K562 (cell line): ENCODE measurements around the gene HOXD4. TPM values are rescaled to one million over a fixed set of nuclear protein-coding genes. Genes with fewer than 3 reads are reported as not detected.

Source experiments
- BHLHE40 ChIP-seq: IDR thresholded peaks from 2 replicates; pipeline ENCODE4 v1.6.1; 2011; ENCODE audit warnings: low read length, improper control_type of control experiment
- BRD9 ChIP-seq: fragments of 450-650 bp; IDR thresholded peaks from 2 replicates; pipeline ENCODE4 v1.6.1; 2018; ENCODE audit warnings: low read depth; ENCODE audit not compliant: partially characterized antibody
- CBX1 ChIP-seq: sonication (generic); IDR thresholded peaks from 2 replicates; pipeline ENCODE4 v1.6.1; 2016; ENCODE audit warnings: antibody characterized with exemption, low read depth, mild to moderate bottlenecking
- KDM1A ChIP-seq, 2 experiments: fragments of 450-650 bp; IDR thresholded peaks; 2 replicates each; pipeline ENCODE4 v1.6.1; 2016; ENCODE audit warnings: mild to moderate bottlenecking in 2 of 2
- KLF13 ChIP-seq: fragments of 450-650 bp; IDR thresholded peaks from 2 replicates; pipeline ENCODE4 v1.6.1; 2016; ENCODE audit warnings: missing genetic modification characterization, low read depth, mild to moderate bottlenecking, missing compliant biosample characterization, moderate library complexity, borderline replicate concordance
- NCOA4 ChIP-seq: fragments of 450-650 bp; IDR thresholded peaks from 2 replicates; pipeline ENCODE4 v1.6.1; 2018; ENCODE audit warnings: mild to moderate bottlenecking; ENCODE audit not compliant: partially characterized antibody
- PCBP1 ChIP-seq: fragments of 200-400 bp; formaldehyde crosslinking; IDR thresholded peaks from 2 replicates; pipeline ENCODE4 v1.6.1; 2018; ENCODE audit warnings: mild to moderate bottlenecking, low read depth, low read length; ENCODE audit not compliant: poor library complexity, severe bottlenecking
- PRMT5 ChIP-seq: sonication (generic); formaldehyde crosslinking; IDR thresholded peaks from 2 replicates; pipeline ENCODE4 v1.5.0; 2020; ENCODE audit warnings: missing genetic modification reagents
- PURB ChIP-seq: sonication (generic); formaldehyde crosslinking; IDR thresholded peaks from 2 replicates; pipeline ENCODE4 v1.9.0; 2021; ENCODE audit warnings: low read depth, mild to moderate bottlenecking, missing genetic modification reagents
- SETDB1 ChIP-seq: IDR thresholded peaks from one replicate; pipeline ENCODE4 v1.6.1; 2012; ENCODE audit warnings: low read length, control low read depth, inconsistent platforms
- SOX6 ChIP-seq: fragments of 450-650 bp; IDR thresholded peaks from 2 replicates; pipeline ENCODE4 v1.6.1; 2014; ENCODE audit warnings: mild to moderate bottlenecking
- TEAD4 ChIP-seq, 2 experiments: sonication (generic) in 1 of 2; formaldehyde crosslinking in 1 of 2; IDR thresholded peaks; 2 replicates each; pipeline versions ENCODE4 v1.6.1 to v1.8.0; 2012 to 2022; ENCODE audit warnings: borderline replicate concordance in 1 of 2, inconsistent platforms in 1 of 2, low read length in 1 of 2, mild to moderate bottlenecking in 1 of 2, missing genetic modification reagents in 1 of 2
- ZNF12 ChIP-seq: sonication (generic); formaldehyde crosslinking; IDR thresholded peaks from 2 replicates; pipeline ENCODE4 v1.4.0; 2020; ENCODE audit warnings: mild to moderate bottlenecking, missing genetic modification reagents
- ZNF197 ChIP-seq: fragments of 200-800 bp; sonication (Bioruptor generic); IDR thresholded peaks from 2 replicates; pipeline ENCODE4 v1.6.1; 2016; ENCODE audit warnings: low read depth, missing genetic modification characterization, missing compliant biosample characterization
- ZNF24 ChIP-seq: fragments of 450-650 bp; IDR thresholded peaks from 2 replicates; pipeline ENCODE4 v1.6.1; 2016
- ZNF696 ChIP-seq: fragments of 250-450 bp; sonication (Bioruptor Pico); conservative IDR thresholded peaks from 2 replicates; pipeline ENCODE4 v1.4.0; 2020; ENCODE audit warnings: mild to moderate bottlenecking, moderate library complexity
- polyA plus RNA-seq, 8 experiments: library from polyadenylated mRNA; depleted of rRNA in 4 of 8; stranded (reverse) in 5 of 8; unstranded in 3 of 8; fragments of >200 nt; fragmentation: Nextera tagmentation in 2 of 8; fragmentation: Illumina TruSeq in 1 of 8; extraction: Ambion mirVana in 2 of 8; extraction: Trizol in 1 of 8; gene quantifications; 2 replicates each; pipeline versions ENCODE4 v1.2.1 to v1.2.3, GENCODE V29; 2011 to 2014; ENCODE audit warnings: inconsistent platforms in 1 of 8, missing spikeins in 1 of 8
- total RNA-seq, 7 experiments: library from RNA; depleted of rRNA in 6 of 7; stranded (reverse); fragments of >200 nt in 6 of 7; fragmentation: Illumina TruSeq in 2 of 7; extraction: Trizol in 2 of 7; gene quantifications; 2 replicates each; pipeline versions ENCODE4 v1.2.1 to v1.2.3, GENCODE V29; 2011 to 2021; ENCODE audit warnings: low replicate concordance in 1 of 7
- TF ChIP-seq, protein P1 (sequence below), 2 experiments: fragments of 450-650 bp in 1 of 2; sonication (generic) in 1 of 2; formaldehyde crosslinking in 1 of 2; IDR thresholded peaks in 1 of 2; conservative IDR thresholded peaks in 1 of 2; 2 replicates each; pipeline versions ENCODE4 v1.6.1 to v1.8.1; 2016 to 2023; ENCODE audit warnings: mild to moderate bottlenecking in 2 of 2, moderate library complexity in 2 of 2, inconsistent platforms in 1 of 2, missing genetic modification reagents in 1 of 2
- TF ChIP-seq, protein P2 (sequence below): sonication (generic); formaldehyde crosslinking; IDR thresholded peaks from 2 replicates; pipeline ENCODE4 v1.8.1; 2023; ENCODE audit warnings: mild to moderate bottlenecking, missing genetic modification reagents
- TF ChIP-seq, protein P3 (sequence below): sonication (generic); formaldehyde crosslinking; IDR thresholded peaks from 2 replicates; pipeline ENCODE4 v1.8.0; 2022; ENCODE audit warnings: mild to moderate bottlenecking, missing genetic modification reagents
- TF ChIP-seq, protein P4 (sequence below): fragments of 250-450 bp; sonication (Bioruptor Pico); IDR thresholded peaks from 2 replicates; pipeline ENCODE4 v1.4.0; 2020; ENCODE audit warnings: borderline replicate concordance

HOXD4 gene
- total and polyA plus RNA-seq, 9 of the 15 experiments (the other 6 are each of a cell fraction or from before 2014, with no cell fraction given), result not detected

DNA sequence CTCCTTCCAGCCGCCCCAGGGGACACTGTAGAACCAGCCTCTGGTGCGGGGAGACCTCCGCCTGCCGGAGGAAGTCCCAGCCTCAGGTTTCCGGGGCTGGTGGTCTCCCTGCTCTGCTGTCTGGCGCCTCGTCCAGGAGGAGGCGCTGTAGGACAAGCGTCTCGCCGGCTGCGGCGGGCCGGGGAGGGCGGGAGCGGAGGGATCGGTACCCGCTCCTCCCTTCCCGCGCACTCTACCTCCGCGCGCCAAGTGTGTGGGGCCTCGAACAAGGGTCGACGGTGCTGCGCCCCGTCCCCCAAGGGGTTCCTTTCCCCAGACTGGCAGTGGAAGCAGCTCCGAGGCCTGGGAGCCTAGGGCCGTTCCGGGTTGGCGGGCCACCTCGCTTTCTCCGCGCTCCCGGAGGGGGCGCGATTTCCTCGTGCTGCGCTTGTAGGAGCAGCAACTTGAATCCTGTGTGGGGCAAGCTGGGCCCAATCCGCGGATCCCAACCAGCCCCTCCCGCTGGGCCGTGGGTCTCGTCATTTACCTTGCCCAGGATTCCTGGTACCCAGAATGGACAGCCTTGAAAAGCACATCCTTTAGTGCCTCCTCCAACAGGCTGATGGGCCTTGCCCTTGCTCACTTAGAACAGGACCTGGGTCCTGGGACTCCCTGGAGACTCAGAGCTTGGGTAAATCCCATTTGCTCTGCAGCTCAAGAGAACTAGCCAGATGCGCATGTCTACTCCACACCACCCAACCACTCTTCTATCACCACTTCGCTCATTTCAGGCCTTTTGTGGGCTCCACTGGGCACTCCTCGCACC, 10.6 kb upstream of the HOXD4 start (continued):
- TF ChIP-seq ZNF197 (CRISPR knock-in tag) (no peak), ZNF696 (no peak), PRMT5 (CRISPR knock-in tag) (no peak), BRD9 (no peak), BHLHE40 (0 out of 2 replicates have a peak, but pooled peaks have one; percentile 16), KDM1A (IDR thresholded peaks at IDR 0.05) (no peak), SOX6 (no peak), TEAD4 (IDR thresholded peaks at IDR 0.05; ENCODE audit: low read length) (no peak), TEAD4 (CRISPR knock-in tag; IDR thresholded peaks at IDR 0.05; ENCODE audit: borderline replicate concordance) (no peak), CBX1 (0 out of 2 replicates have a peak, but pooled peaks have one; percentile 61), KLF13 (tag) (0 out of 2 replicates have a peak, but pooled peaks have one; percentile 11), SETDB1 (no peak), PCBP1 (peak; percentile 75), ZNF24 (0 out of 2 replicates have a peak, but pooled peaks have one; percentile 18), PURB (CRISPR knock-in tag) (no peak), ZNF12 (CRISPR knock-in tag) (0 out of 2 replicates have a peak, but pooled peaks have one; percentile 23), NCOA4 (no peak)
- TF ChIP-seq, protein P1, sequence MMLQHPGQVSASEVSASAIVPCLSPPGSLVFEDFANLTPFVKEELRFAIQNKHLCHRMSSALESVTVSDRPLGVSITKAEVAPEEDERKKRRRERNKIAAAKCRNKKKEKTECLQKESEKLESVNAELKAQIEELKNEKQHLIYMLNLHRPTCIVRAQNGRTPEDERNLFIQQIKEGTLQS (IDR thresholded peaks at IDR 0.05), result no peak
- TF ChIP-seq, protein P1 (CRISPR knock-in tag; conservative IDR thresholded peaks at IDR 0.05), result no peak
- TF ChIP-seq, protein P2, sequence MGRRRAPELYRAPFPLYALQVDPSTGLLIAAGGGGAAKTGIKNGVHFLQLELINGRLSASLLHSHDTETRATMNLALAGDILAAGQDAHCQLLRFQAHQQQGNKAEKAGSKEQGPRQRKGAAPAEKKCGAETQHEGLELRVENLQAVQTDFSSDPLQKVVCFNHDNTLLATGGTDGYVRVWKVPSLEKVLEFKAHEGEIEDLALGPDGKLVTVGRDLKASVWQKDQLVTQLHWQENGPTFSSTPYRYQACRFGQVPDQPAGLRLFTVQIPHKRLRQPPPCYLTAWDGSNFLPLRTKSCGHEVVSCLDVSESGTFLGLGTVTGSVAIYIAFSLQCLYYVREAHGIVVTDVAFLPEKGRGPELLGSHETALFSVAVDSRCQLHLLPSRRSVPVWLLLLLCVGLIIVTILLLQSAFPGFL, result no peak
- TF ChIP-seq, protein P3, sequence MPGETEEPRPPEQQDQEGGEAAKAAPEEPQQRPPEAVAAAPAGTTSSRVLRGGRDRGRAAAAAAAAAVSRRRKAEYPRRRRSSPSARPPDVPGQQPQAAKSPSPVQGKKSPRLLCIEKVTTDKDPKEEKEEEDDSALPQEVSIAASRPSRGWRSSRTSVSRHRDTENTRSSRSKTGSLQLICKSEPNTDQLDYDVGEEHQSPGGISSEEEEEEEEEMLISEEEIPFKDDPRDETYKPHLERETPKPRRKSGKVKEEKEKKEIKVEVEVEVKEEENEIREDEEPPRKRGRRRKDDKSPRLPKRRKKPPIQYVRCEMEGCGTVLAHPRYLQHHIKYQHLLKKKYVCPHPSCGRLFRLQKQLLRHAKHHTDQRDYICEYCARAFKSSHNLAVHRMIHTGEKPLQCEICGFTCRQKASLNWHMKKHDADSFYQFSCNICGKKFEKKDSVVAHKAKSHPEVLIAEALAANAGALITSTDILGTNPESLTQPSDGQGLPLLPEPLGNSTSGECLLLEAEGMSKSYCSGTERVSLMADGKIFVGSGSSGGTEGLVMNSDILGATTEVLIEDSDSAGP (CRISPR knock-in tag), result no peak
- TF ChIP-seq, protein P4, sequence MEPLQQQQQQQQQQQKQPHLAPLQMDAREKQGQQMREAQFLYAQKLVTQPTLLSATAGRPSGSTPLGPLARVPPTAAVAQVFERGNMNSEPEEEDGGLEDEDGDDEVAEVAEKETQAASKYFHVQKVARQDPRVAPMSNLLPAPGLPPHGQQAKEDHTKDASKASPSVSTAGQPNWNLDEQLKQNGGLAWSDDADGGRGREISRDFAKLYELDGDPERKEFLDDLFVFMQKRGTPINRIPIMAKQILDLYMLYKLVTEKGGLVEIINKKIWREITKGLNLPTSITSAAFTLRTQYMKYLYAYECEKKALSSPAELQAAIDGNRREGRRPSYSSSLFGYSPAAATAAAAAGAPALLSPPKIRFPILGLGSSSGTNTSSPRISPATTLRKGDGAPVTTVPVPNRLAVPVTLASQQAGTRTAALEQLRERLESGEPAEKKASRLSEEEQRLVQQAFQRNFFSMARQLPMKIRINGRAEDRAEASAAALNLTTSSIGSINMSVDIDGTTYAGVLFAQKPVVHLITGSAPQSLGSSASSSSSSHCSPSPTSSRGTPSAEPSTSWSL (CRISPR knock-in tag), result no peak
